ENCODE data around the gene KRT35. TPM values are rescaled to one million over a fixed set of nuclear protein-coding genes. Genes with fewer than 3 reads are reported as not detected.

KRT35 gene
- total RNA-seq, 1 experiment from 2014 or later: not detected

- Histone ChIP-seq H3K4me2 (ENCODE audit: low read length) (no peak within 1 kb of the TSS), H3K9ac (ENCODE audit: low read length) (no peak within 1 kb of the TSS), H3K36me3 (ENCODE audit: control insufficient read depth in 1 of 2, insufficient read depth in 2 of 2, low read length in 2 of 2) (no peaks in the 10 kb centered on the region), H3K9me2 (ENCODE audit: insufficient read depth) (no peaks in the 10 kb centered on the region), H2AFZ (ENCODE audit: low read depth, low read length, poor library complexity, severe bottlenecking) (no peak within 1 kb of the TSS), H3K4me1 (ENCODE audit: control insufficient read depth in 1 of 2, insufficient read depth in 2 of 2, low read length in 2 of 2) (peaks cover 4 to 21% of the 10 kb centered on the region in 2 experiments), H4K20me1 (ENCODE audit: insufficient read depth) (no peaks in the 10 kb centered on the region), H3K79me2 (ENCODE audit: insufficient read depth, low read length) (no peaks in the 10 kb centered on the region), H3K9me3 (ENCODE audit: control insufficient read depth in 1 of 2, insufficient read depth in 1 of 2, low read depth in 1 of 2, low read length in 2 of 2) (no peaks in the 10 kb centered on the region), H3K4me3 (replicated peaks in 1 of 2; ENCODE audit: low read depth in 1 of 2, low read length in 2 of 2) (no peak within 1 kb of the TSS), H3K27ac (ENCODE audit: low read depth, low read length) (no peak within 1 kb of the TSS), H3K27me3 (ENCODE audit: insufficient read depth, low read length) (no peaks in the 10 kb centered on the region)
- no TSS peak for BruUV-seq (replicated peaks)
- DNase-seq (ENCODE audit: low read depth, low spot score): no peak
- CTCF ChIA-PET: interaction anchor here (1.0 to 2.1 kb wide), 3 partner anchors 60 to 174 kb away, joined by 3 to 5 read pairs (median 4); no protein-coding TSS in a partner anchor
- RAD21 ChIA-PET (ENCODE audit: low non-redundant PET in 1 of 2, low total read pairs in 2 of 2, uncharacterized antibody in 2 of 2, unreplicated experiment in 2 of 2): no interaction called here
- no peak for ATAC-seq
- POLR2A ChIA-PET: no interaction called here
- TF ChIP-seq YY1 (IDR thresholded peaks at IDR 0.05; ENCODE audit: extremely low read depth, insufficient replicate concordance, low read depth, low read length): no peak
- TF ChIP-seq TCF7L2 (IDR thresholded peaks at IDR 0.05; ENCODE audit: borderline replicate concordance, extremely low read depth, insufficient read depth, insufficient read length): no peak
- no peak for TF ChIP-seq POLR2AphosphoS5 (IDR thresholded peaks at IDR 0.05; ENCODE audit: low read depth, low read length)
- intact Hi-C loops (cut with micrococcal nuclease): no loop called here
These were observed 8.6 kb upstream of the KRT35 start, which contains the start of gene KRT36 for GRCh38 chr17:41489531-41489930. TSS of gene KRT36 (minus strand) at chr17:41489910. CDS start at chr17:41489864, 46 bp downstream.

GRCh38 chr17:41486809-41487530 is 6.0 kb upstream of the KRT35 start:
- ChIA-PET RAD21 (ENCODE audit: low non-redundant PET in 1 of 2, low total read pairs in 2 of 2, uncharacterized antibody in 2 of 2, unreplicated experiment in 2 of 2) (interaction anchor here in 1 of 2 experiments (0.6 kb wide), 1 partner anchor 580 kb away, joined by 4 read pairs; no protein-coding TSS in a partner anchor), CTCF (interaction anchor here (0.9 to 1.3 kb wide), 2 partner anchors 62 to 176 kb away, joined by 4 to 8 read pairs; no protein-coding TSS in a partner anchor), POLR2A (no interaction called here)
- Histone ChIP-seq H3K4me1 (ENCODE audit: control insufficient read depth in 1 of 2, insufficient read depth in 2 of 2, low read length in 2 of 2) (peaks cover 0 to 4% of the 10 kb centered on the region in 2 experiments; a peak in 2 of 4 replicates), H4K20me1 (ENCODE audit: insufficient read depth) (no peaks in the 10 kb centered on the region), H3K9me3 (ENCODE audit: control insufficient read depth in 1 of 2, insufficient read depth in 1 of 2, low read depth in 1 of 2, low read length in 2 of 2) (no peaks in the 10 kb centered on the region), H3K79me2 (ENCODE audit: insufficient read depth, low read length) (no peaks in the 10 kb centered on the region), H3K4me3 (replicated peaks in 1 of 2; ENCODE audit: low read depth in 1 of 2, low read length in 2 of 2) (no peak overlapping the region), H3K9me2 (ENCODE audit: insufficient read depth) (no peaks in the 10 kb centered on the region), H3K27me3 (ENCODE audit: insufficient read depth, low read length) (no peaks in the 10 kb centered on the region), H3K9ac (ENCODE audit: low read length) (no peak overlapping the region), H3K36me3 (ENCODE audit: control insufficient read depth in 1 of 2, insufficient read depth in 2 of 2, low read length in 2 of 2) (no peaks in the 10 kb centered on the region), H3K27ac (ENCODE audit: low read depth, low read length) (no peak overlapping the region), H2AFZ (ENCODE audit: low read depth, low read length, poor library complexity, severe bottlenecking) (no peak overlapping the region), H3K4me2 (ENCODE audit: low read length) (no peak overlapping the region)
- DNase-seq (ENCODE audit: low read depth, low spot score) (no peak), ATAC-seq (peak; percentile 73)
- TF ChIP-seq ZFX (IDR thresholded peaks at IDR 0.05): no peak
- TF ChIP-seq CTCF (IDR thresholded peaks at IDR 0.05 in 2 of 3, conservative IDR thresholded peaks at IDR 0.05 in 1 of 3; ENCODE audit: borderline replicate concordance in 1 of 3, insufficient read depth in 1 of 3, low read depth in 2 of 3, low read length in 2 of 3): peak in 2 of 3 experiments; percentile 46 to 57; a peak in 4 of 6 replicates
- 0 out of 2 replicates have a peak, but pooled peaks have one; percentile 9 for TF ChIP-seq RAD21 (IDR thresholded peaks at IDR 0.05; ENCODE audit: low read depth)
- no TSS peak for BruUV-seq (replicated peaks)
- intact Hi-C loops (cut with micrococcal nuclease): no loop called here

Measured in HCT116 (cell line).